ENCODE results near the gene OSGIN1. TPM values are rescaled to one million over a fixed set of nuclear protein-coding genes. Genes with fewer than 3 reads are reported as not detected.

The OSGIN1 gene
- total RNA-seq, 1 donor from 2014 or later = 2.2 TPM

GRCh38 chr16:84005391-84005790, 52.4 kb downstream of the OSGIN1 start:
- H3K36me3 Mint-ChIP-seq (ENCODE audit: low read depth) = no peaks in the 10 kb centered on the region
- no peaks in the 10 kb centered on the region for H3K4me1 Mint-ChIP-seq (ENCODE audit: low read depth)
- H3K27ac Mint-ChIP-seq = no peak overlapping the region
- no peak for DNase-seq (ENCODE audit: low spot score)
- no peak overlapping the region for H3K4me3 Mint-ChIP-seq
- H3K27me3 Mint-ChIP-seq (ENCODE audit: insufficient read depth) = peaks cover 4% of the 10 kb centered on the region
- intact Hi-C loops (cut with micrococcal nuclease) = no loop called here
- no peaks in the 10 kb centered on the region for H3K9me3 Mint-ChIP-seq

- Mint-ChIP-seq H3K9me3 (no peaks in the 10 kb centered on the region), H3K27ac (no peak overlapping the region), H3K36me3 (ENCODE audit: low read depth) (no peaks in the 10 kb centered on the region), H3K4me3 (no peak overlapping the region), H3K4me1 (ENCODE audit: low read depth) (no peaks in the 10 kb centered on the region), H3K27me3 (ENCODE audit: insufficient read depth) (peaks cover 4% of the 10 kb centered on the region)
- DNase-seq (ENCODE audit: low spot score) = no peak
- intact Hi-C loops (cut with micrococcal nuclease) = no loop called here
Observed at GRCh38 chr16:84007520-84007919, 54.5 kb downstream of the OSGIN1 start.

GRCh38 chr16:84007965-84008364, 54.9 kb downstream of the OSGIN1 start:
- Mint-ChIP-seq H3K4me3 (no peak overlapping the region), H3K27ac (no peak overlapping the region), H3K9me3 (no peaks in the 10 kb centered on the region), H3K36me3 (ENCODE audit: low read depth) (no peaks in the 10 kb centered on the region), H3K27me3 (ENCODE audit: insufficient read depth) (peaks cover 4% of the 10 kb centered on the region), H3K4me1 (ENCODE audit: low read depth) (no peaks in the 10 kb centered on the region)
- no peak for DNase-seq (ENCODE audit: low spot score)
- intact Hi-C loops (cut with micrococcal nuclease) = no loop called here

DNA sequence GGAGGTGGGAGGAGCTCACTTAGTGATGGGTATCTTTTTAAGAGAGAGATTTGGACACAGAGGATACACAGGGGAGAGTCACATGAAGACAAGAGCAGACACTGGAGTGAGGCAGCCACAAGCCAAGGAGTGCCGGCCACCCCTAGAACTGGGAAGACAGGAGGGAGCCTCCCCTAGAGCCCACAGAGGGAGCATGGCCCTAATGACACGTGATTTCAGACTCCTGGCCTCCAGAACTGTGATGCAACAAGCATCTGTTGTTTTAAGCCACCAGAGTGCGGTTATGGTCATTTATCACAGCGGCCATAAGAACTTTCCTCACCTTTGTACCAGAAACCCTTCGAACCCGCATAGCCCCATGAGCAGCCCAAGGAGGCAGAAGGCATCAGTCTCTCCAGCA, 56.2 kb downstream of the OSGIN1 start:
- Mint-ChIP-seq H3K4me3 (no peak overlapping the region), H3K27ac (no peak overlapping the region), H3K4me1 (ENCODE audit: low read depth) (no peaks in the 10 kb centered on the region), H3K9me3 (no peaks in the 10 kb centered on the region), H3K36me3 (ENCODE audit: low read depth) (no peaks in the 10 kb centered on the region), H3K27me3 (ENCODE audit: insufficient read depth) (peaks cover 4% of the 10 kb centered on the region)
- intact Hi-C loops (cut with micrococcal nuclease) = no loop called here
- no peak for DNase-seq (ENCODE audit: low spot score)

GRCh38 chr16:84013787-84014569, 60.9 kb downstream of the OSGIN1 start:
- H3K27ac Mint-ChIP-seq = no peak overlapping the region
- H3K27me3 Mint-ChIP-seq (ENCODE audit: insufficient read depth) = peaks cover 3% of the 10 kb centered on the region
- H3K36me3 Mint-ChIP-seq (ENCODE audit: low read depth) = no peaks in the 10 kb centered on the region
- no peak overlapping the region for H3K4me3 Mint-ChIP-seq
- DNase-seq (ENCODE audit: low spot score) = peak; percentile 47
- no peaks in the 10 kb centered on the region for H3K4me1 Mint-ChIP-seq (ENCODE audit: low read depth)
- H3K9me3 Mint-ChIP-seq = no peaks in the 10 kb centered on the region
- intact Hi-C loops (cut with micrococcal nuclease) = loop anchor here (1.0 kb wide), 1 partner anchor 61 kb away; the partner anchor contains the start of gene OSGIN1

DNA sequence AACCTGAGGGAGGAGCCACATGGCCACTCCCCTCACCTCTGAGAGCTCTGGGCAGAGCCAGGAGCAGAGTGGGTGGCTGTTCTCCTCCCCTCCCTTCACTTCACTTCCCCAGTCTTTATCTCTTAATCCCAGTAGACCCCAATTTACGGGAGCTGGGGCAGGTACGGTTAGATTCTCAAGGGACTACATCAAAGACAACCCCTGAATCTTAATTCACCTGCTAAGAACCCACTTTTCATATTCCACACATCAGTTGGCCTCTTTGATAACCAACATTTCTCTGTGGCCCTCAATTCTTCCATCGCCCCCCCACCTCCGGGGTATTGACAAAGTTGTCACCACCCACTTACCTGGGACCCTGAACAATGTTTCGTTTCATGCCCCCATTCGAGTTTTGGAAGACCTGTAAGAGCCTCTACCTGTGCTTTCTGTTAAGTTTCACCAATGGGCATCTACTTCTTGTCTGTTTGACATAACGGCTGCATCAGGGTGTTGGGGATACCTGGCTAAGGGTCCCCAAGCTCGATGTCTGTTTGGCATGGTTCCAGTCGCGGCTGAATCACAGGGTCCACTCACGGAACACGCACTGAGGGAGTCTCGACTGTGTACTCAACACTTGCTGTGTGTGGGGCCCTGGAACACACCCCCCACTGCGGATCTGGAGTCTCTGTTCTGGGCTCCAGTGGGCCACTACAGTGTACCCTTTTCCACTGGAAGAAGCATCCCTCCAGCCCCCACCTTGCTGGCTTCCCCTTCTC, 61.7 kb downstream of the OSGIN1 start:
- H3K27ac Mint-ChIP-seq = no peak overlapping the region
- H3K9me3 Mint-ChIP-seq = peaks cover 3% of the 10 kb centered on the region
- no peaks in the 10 kb centered on the region for H3K36me3 Mint-ChIP-seq (ENCODE audit: low read depth)
- DNase-seq (ENCODE audit: low spot score) = no peak
- intact Hi-C loops (cut with micrococcal nuclease) = loop anchor here (1.0 kb wide), 1 partner anchor 61 kb away; the partner anchor contains the start of gene OSGIN1
- H3K27me3 Mint-ChIP-seq (ENCODE audit: insufficient read depth) = peaks cover 3% of the 10 kb centered on the region
- no peak overlapping the region for H3K4me3 Mint-ChIP-seq
- H3K4me1 Mint-ChIP-seq (ENCODE audit: low read depth) = no peaks in the 10 kb centered on the region

GRCh38 chr16:84015399-84015798, 62.4 kb downstream of the OSGIN1 start:
- intact Hi-C loops (cut with micrococcal nuclease) = no loop called here
- DNase-seq (ENCODE audit: low spot score) = no peak
- H3K4me3 Mint-ChIP-seq = no peak overlapping the region
- peaks cover 3% of the 10 kb centered on the region for H3K9me3 Mint-ChIP-seq
- no peaks in the 10 kb centered on the region for H3K4me1 Mint-ChIP-seq (ENCODE audit: low read depth)
- H3K27ac Mint-ChIP-seq = no peak overlapping the region
- peaks cover 3% of the 10 kb centered on the region for H3K27me3 Mint-ChIP-seq (ENCODE audit: insufficient read depth)
- no peaks in the 10 kb centered on the region for H3K36me3 Mint-ChIP-seq (ENCODE audit: low read depth)

Other genes with a start within 250 kb of the OSGIN1 start
- gene HSBP1, start 145.3 kb upstream of the OSGIN1 start, total RNA-seq = 112 and 115 TPM in 2 replicates
- 5.0 and 6.1 TPM in 2 replicates for gene MLYCD, start 54.1 kb upstream of the OSGIN1 start, total RNA-seq
- not detected in 2 replicates for gene NECAB2, start 15.0 kb downstream of the OSGIN1 start, total RNA-seq
- not detected in 2 replicates for gene SLC38A8, start 89.6 kb downstream of the OSGIN1 start, total RNA-seq
- gene MBTPS1, start 163.7 kb downstream of the OSGIN1 start, total RNA-seq = 54.5 and 60.0 TPM in 2 replicates
- 19.2 and 23.1 TPM in 2 replicates for gene HSDL1, start 191.9 kb downstream of the OSGIN1 start, total RNA-seq
- gene DNAAF1, start 192.1 kb downstream of the OSGIN1 start, total RNA-seq = not detected in 2 replicates
- 67.9 and 74.4 TPM in 2 replicates for gene TAF1C, start 233.8 kb downstream of the OSGIN1 start, total RNA-seq
- not detected in 2 replicates for gene ADAD2, start 237.9 kb downstream of the OSGIN1 start, total RNA-seq

Measured in activated T-helper 1 cell treated with anti-CD3 and anti-CD28 coated beads, Interleukin-12 subunit alpha, Interleukin-12 subunit beta, Interleukin-2, Interleukin-4 antibody, amounts not matched to agents 30 ng/mL and 10 ng/mL and 1 ng/mL, durations not matched to agents 14 hours and 24 hours and 36 hours (primary cell).